ENCODE results near the gene BRDT.

The BRDT gene

DNA sequence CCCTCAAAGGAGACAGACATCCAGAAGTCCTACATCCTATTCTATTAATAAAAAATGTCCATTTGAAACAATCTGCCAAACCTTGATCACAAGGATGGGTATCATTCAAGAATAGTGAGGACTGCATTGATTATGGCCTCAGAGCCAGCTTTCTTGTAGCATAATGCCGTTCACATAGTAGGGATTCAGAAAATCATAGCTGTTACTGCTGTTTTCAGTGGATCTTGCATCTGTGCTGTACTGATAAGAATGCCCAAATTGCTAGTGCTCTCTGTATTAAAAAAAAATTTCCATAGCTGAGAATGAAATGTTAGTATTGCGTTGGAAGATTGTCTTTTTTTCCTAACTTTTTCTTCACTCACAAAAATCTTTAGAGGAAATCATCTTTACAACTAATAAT, 19.1 kb downstream of the BRDT start:
- TF ChIP-seq, protein P1, sequence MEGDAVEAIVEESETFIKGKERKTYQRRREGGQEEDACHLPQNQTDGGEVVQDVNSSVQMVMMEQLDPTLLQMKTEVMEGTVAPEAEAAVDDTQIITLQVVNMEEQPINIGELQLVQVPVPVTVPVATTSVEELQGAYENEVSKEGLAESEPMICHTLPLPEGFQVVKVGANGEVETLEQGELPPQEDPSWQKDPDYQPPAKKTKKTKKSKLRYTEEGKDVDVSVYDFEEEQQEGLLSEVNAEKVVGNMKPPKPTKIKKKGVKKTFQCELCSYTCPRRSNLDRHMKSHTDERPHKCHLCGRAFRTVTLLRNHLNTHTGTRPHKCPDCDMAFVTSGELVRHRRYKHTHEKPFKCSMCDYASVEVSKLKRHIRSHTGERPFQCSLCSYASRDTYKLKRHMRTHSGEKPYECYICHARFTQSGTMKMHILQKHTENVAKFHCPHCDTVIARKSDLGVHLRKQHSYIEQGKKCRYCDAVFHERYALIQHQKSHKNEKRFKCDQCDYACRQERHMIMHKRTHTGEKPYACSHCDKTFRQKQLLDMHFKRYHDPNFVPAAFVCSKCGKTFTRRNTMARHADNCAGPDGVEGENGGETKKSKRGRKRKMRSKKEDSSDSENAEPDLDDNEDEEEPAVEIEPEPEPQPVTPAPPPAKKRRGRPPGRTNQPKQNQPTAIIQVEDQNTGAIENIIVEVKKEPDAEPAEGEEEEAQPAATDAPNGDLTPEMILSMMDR (IDR thresholded peaks at IDR 0.05; ENCODE audit: insufficient read depth, low read length): no peak
- TF ChIP-seq, protein P2, sequence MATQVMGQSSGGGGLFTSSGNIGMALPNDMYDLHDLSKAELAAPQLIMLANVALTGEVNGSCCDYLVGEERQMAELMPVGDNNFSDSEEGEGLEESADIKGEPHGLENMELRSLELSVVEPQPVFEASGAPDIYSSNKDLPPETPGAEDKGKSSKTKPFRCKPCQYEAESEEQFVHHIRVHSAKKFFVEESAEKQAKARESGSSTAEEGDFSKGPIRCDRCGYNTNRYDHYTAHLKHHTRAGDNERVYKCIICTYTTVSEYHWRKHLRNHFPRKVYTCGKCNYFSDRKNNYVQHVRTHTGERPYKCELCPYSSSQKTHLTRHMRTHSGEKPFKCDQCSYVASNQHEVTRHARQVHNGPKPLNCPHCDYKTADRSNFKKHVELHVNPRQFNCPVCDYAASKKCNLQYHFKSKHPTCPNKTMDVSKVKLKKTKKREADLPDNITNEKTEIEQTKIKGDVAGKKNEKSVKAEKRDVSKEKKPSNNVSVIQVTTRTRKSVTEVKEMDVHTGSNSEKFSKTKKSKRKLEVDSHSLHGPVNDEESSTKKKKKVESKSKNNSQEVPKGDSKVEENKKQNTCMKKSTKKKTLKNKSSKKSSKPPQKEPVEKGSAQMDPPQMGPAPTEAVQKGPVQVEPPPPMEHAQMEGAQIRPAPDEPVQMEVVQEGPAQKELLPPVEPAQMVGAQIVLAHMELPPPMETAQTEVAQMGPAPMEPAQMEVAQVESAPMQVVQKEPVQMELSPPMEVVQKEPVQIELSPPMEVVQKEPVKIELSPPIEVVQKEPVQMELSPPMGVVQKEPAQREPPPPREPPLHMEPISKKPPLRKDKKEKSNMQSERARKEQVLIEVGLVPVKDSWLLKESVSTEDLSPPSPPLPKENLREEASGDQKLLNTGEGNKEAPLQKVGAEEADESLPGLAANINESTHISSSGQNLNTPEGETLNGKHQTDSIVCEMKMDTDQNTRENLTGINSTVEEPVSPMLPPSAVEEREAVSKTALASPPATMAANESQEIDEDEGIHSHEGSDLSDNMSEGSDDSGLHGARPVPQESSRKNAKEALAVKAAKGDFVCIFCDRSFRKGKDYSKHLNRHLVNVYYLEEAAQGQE (IDR thresholded peaks at IDR 0.05; ENCODE audit: insufficient replicate concordance, low read depth): no peak
- no peak for TF ChIP-seq GABPA (IDR thresholded peaks at IDR 0.05; ENCODE audit: low read depth)
- H3K27ac ChIP-seq (replicated peaks): no peak overlapping the region
- H3K27me3 ChIP-seq (ENCODE audit: insufficient read depth, poor library complexity, severe bottlenecking): no peaks in the 10 kb centered on the region
- H3K4me3 ChIP-seq (replicated peaks; ENCODE audit: insufficient read depth, low read length): no peak overlapping the region
- no peak for DNase-seq (ENCODE audit: low read depth in 1 of 2, low spot score in 1 of 2)

DNA sequence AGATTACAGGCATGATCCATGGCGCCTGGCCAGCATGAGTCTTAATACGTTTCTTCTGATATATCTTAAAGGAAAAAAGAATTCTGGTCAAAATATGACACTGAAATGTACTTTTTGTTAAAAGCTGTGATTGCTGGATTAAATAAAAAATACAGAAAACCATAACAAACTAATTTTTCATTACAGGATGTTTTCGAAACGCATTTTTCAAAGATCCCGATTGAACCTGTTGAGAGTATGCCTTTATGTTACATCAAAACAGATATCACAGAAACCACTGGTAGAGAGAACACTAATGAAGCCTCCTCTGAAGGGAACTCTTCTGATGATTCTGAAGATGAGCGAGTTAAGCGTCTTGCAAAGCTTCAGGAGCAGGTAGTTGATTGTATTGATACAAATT, 30.2 kb downstream of the BRDT start:
- DNase-seq (ENCODE audit: low read depth in 1 of 2, low spot score in 1 of 2): no peak
- Histone ChIP-seq H3K4me3 (replicated peaks; ENCODE audit: insufficient read depth, low read length) (no peak overlapping the region), H3K27ac (replicated peaks) (no peak overlapping the region), H3K27me3 (ENCODE audit: insufficient read depth, poor library complexity, severe bottlenecking) (peaks cover 2% of the 10 kb centered on the region)
- no peak for TF ChIP-seq GABPA (IDR thresholded peaks at IDR 0.05; ENCODE audit: low read depth)
- TF ChIP-seq, protein P1 (IDR thresholded peaks at IDR 0.05; ENCODE audit: insufficient read depth, low read length): no peak
- no peak for TF ChIP-seq SPI1 (IDR thresholded peaks at IDR 0.05; ENCODE audit: borderline replicate concordance, low read depth)
- TF ChIP-seq POLR2AphosphoS5 (IDR thresholded peaks at IDR 0.05; ENCODE audit: low read depth): no peak
- TF ChIP-seq, protein P2 (IDR thresholded peaks at IDR 0.05; ENCODE audit: insufficient replicate concordance, low read depth): no peak

DNA sequence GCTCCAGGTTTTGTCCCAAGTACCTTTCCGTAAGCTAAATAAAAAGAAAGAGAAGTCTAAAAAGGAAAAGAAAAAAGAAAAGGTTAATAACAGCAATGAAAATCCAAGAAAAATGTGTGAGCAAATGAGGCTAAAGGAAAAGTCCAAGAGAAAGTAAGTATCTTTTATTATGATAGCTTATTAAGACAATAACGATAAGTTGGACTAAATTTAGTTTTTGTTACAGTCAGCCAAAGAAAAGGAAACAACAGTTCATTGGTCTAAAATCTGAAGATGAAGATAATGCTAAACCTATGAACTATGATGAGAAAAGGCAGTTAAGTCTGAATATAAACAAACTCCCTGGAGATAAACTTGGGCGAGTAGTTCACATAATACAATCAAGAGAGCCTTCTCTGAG, 31.5 kb downstream of the BRDT start:
- no peak for DNase-seq (ENCODE audit: low read depth in 1 of 2, low spot score in 1 of 2)
- Histone ChIP-seq H3K27ac (replicated peaks) (no peak overlapping the region), H3K27me3 (ENCODE audit: insufficient read depth, poor library complexity, severe bottlenecking) (no peaks in the 10 kb centered on the region), H3K4me3 (replicated peaks; ENCODE audit: insufficient read depth, low read length) (no peak overlapping the region)
- TF ChIP-seq, protein P1 (IDR thresholded peaks at IDR 0.05; ENCODE audit: insufficient read depth, low read length): no peak
- TF ChIP-seq POLR2AphosphoS5 (IDR thresholded peaks at IDR 0.05; ENCODE audit: low read depth) (no peak), SPI1 (IDR thresholded peaks at IDR 0.05; ENCODE audit: borderline replicate concordance, low read depth) (no peak), GABPA (IDR thresholded peaks at IDR 0.05; ENCODE audit: low read depth) (no peak)
- TF ChIP-seq, protein P2 (IDR thresholded peaks at IDR 0.05; ENCODE audit: insufficient replicate concordance, low read depth): no peak
